ENCODE data around the gene PALD1. TPM values are rescaled to one million over a fixed set of nuclear protein-coding genes. Genes with fewer than 3 reads are reported as not detected.
A peak's percentile ranks its signal among the peaks of the same experiment; 100 is the strongest.

Gene PALD1
- total and polyA plus RNA-seq, 9 of the 15 experiments (the other 6 are each of a cell fraction or from before 2014, with no cell fraction given), result 0.03 to 0.29 (median 0.09) TPM; not detected in 2

GRCh38 chr10:70564113-70564725 is 85.7 kb downstream of the PALD1 start:
- ChIA-PET POLR2A (interaction anchor here (0.7 kb wide), 1 partner anchor 155 kb away, joined by 3 read pairs; no protein-coding TSS in a partner anchor), CTCF (ENCODE audit: low intra/inter-chr PET ratio) (no interaction called here)
- H3K9me3 ChIP-seq (replicated peaks; ENCODE audit: control insufficient read depth, insufficient read depth, low read depth, low read length), result no peaks in the 10 kb centered on the region
- H3K27me3 ChIP-seq (ENCODE audit: control insufficient read depth in 2 of 2, insufficient read depth in 2 of 2, low read length in 2 of 2), result no peaks in the 10 kb centered on the region
- 59% methylated on average over 21 of the region's 21 CpGs for WGBS (ENCODE audit: insufficient coverage, low coverage, missing lambda C conversion rate)
- no peak overlapping the region for H2AFZ ChIP-seq (ENCODE audit: low read depth, low read length)
- H3K9me1 ChIP-seq (ENCODE audit: control insufficient read depth, insufficient read depth, low read length), result no peaks in the 10 kb centered on the region
- ATAC-seq (no peak), FAIRE-seq (no peak), DNase-seq (ENCODE audit: extremely low read depth in 1 of 4, low spot score in 3 of 4) (no peak)
- no peaks in the 10 kb centered on the region for H4K20me1 ChIP-seq (replicated peaks; ENCODE audit: control insufficient read depth, insufficient read depth, low read length)
- in situ Hi-C loops (cut with MboI) (no loop called here), intact Hi-C loops (cut with micrococcal nuclease) (no loop called here)
- H3K9ac ChIP-seq (ENCODE audit: insufficient read depth in 1 of 2, low read depth in 2 of 2, low read length in 2 of 2), result peak overlapping the region in 1 of 2 experiments; percentile 31; a peak in 2 of 4 replicates
- no peaks in the 10 kb centered on the region for H3K36me3 ChIP-seq (ENCODE audit: control insufficient read depth, insufficient read depth, low read length)
- no peak overlapping the region for H3K27ac ChIP-seq (ENCODE audit: extremely low read depth, low read depth, low read length)
- no peak overlapping the region for H3K4me2 ChIP-seq (ENCODE audit: insufficient read depth, low read length)
- no peak overlapping the region for H3K4me3 ChIP-seq
- no peaks in the 10 kb centered on the region for H3K79me2 ChIP-seq (ENCODE audit: control insufficient read depth, insufficient read depth, low read length)
- BruUV-seq (replicated peaks), result no TSS peak
- H3K4me1 ChIP-seq (replicated peaks in 1 of 2; ENCODE audit: control insufficient read depth in 2 of 2, insufficient read depth in 2 of 2, low read length in 2 of 2), result peaks cover 10 to 58% of the 10 kb centered on the region in 2 experiments
- TF ChIP-seq RREB1 (CRISPR knock-in tag; IDR thresholded peaks at IDR 0.05) (no peak), PCBP2 (IDR thresholded peaks at IDR 0.05; ENCODE audit: low read depth, low read length, poor library complexity, severe bottlenecking) (no peak), HOMEZ (CRISPR knock-in tag; IDR thresholded peaks at IDR 0.05) (no peak)
